Lung (tissue), 12 donors: ENCODE data around the gene SOCS7. TPM values are rescaled to one million over a fixed set of nuclear protein-coding genes. Genes with fewer than 3 reads are reported as not detected.
A peak's percentile ranks its signal among the peaks of the same experiment; 100 is the strongest.

Source experiments
- ATAC-seq: fragments of 200-7000 bp; cut with Tn5 transposase; one replicate; pipeline ENCODE4 v1.9.1; 2020; ENCODE audit warnings: moderate number of reproducible peaks; ENCODE audit not compliant: insufficient read depth, low FRiP score
- DNase-seq, 3 donors: peaks; one replicate each; pipeline ENCODE4 v3.0.0-alpha.2; 2013 to 2017
- H3K27ac ChIP-seq, 2 donors: one replicate each; pipeline ENCODE4 v1.5.1; 2013; ENCODE audit warnings: mild to moderate bottlenecking in 2 of 2, moderate library complexity in 2 of 2, control low read depth in 1 of 2, inconsistent platforms in 1 of 2, low read depth in 1 of 2, low read length in 1 of 2
- H3K27me3 ChIP-seq, 3 donors: one replicate each; pipeline ENCODE4 v1.5.1; 2013; ENCODE audit warnings: low read length in 2 of 3; ENCODE audit not compliant: control insufficient read depth in 3 of 3, insufficient read depth in 3 of 3
- H3K36me3 ChIP-seq, 4 donors: one replicate each; pipeline ENCODE4 v1.5.1; 2013; ENCODE audit warnings: low read length in 4 of 4, mild to moderate bottlenecking in 1 of 4, moderate library complexity in 1 of 4; ENCODE audit not compliant: control insufficient read depth in 4 of 4, insufficient read depth in 4 of 4
- H3K4me1 ChIP-seq, 5 donors: one replicate each; pipeline ENCODE4 v1.5.1; 2013; ENCODE audit warnings: low read length in 5 of 5, mild to moderate bottlenecking in 2 of 5, moderate library complexity in 1 of 5; ENCODE audit not compliant: control insufficient read depth in 5 of 5, insufficient read depth in 5 of 5
- H3K4me3 ChIP-seq: one replicate; pipeline ENCODE4 v1.5.1; 2013; ENCODE audit warnings: mild to moderate bottlenecking, control low read depth, moderate library complexity
- H3K9ac ChIP-seq, 2 donors: one replicate each; pipeline ENCODE4 v1.5.1; 2013; ENCODE audit warnings: low read length in 2 of 2, control low read depth in 1 of 2; ENCODE audit not compliant: insufficient read depth in 1 of 2
- H3K9me3 ChIP-seq, 4 donors: one replicate each; pipeline ENCODE4 v1.5.1; 2013; ENCODE audit warnings: low read length in 3 of 4, mild to moderate bottlenecking in 1 of 4, moderate library complexity in 1 of 4; ENCODE audit not compliant: control insufficient read depth in 4 of 4, insufficient read depth in 3 of 4
- WGBS, 2 donors: extraction: QIAGEN DNeasy Blood & Tissue Kit; methylation state at CpG; one replicate each; pipeline ENCODE4 v1.1.7; 2013; 5-methylcytosine and 5-hydroxymethylcytosine counted together
- polyA plus RNA-seq, 2 donors: library from polyadenylated mRNA; stranded (reverse); fragments of 200-250 nt; gene quantifications; one replicate each; pipeline ENCODE4 v1.2.1, GENCODE V29; 2013
- total RNA-seq, 2 donors: library from RNA; depleted of rRNA in 1 of 2; stranded (reverse); fragments of >200 nt in 1 of 2; gene quantifications; one replicate each; pipeline ENCODE4 v1.2.1, GENCODE V29; 2014 to 2021
- TF ChIP-seq, protein P1 (sequence below): IDR thresholded peaks from 2 replicates; pipeline ENCODE4 v1.5.1; 2012; ENCODE audit warnings: mild to moderate bottlenecking; ENCODE audit errors: control extremely low read depth, extremely low read depth
- donor health status: control.
- donor health status: control.
- donor health status: Bipolar disorder and iron deficiency.
- donor health status: healthy.
- donor health status: DM: yes; HTN: yes; CAD: no.

SOCS7 gene
- total and polyA plus RNA-seq, 4 donors: 6.5 to 23.6 (median 10.2) TPM

GRCh38 chr17:38326996-38327792 is 24.4 kb upstream of the SOCS7 start:
- Histone ChIP-seq H3K9ac (peak overlapping the region in 1 of 2 donors; percentile 19), H3K9me3 (no peaks in the 10 kb centered on the region), H3K4me3 (no peak overlapping the region), H3K4me1 (peaks cover 0 to 12% (median 0%) of the 10 kb centered on the region in 5 donors), H3K27ac (peak overlapping the region in 1 of 2 donors; percentile 24), H3K36me3 (peaks cover 0 to 14% (median 5%) of the 10 kb centered on the region in 4 donors), H3K27me3 (no peaks in the 10 kb centered on the region)
- 60 to 73% methylated on average over 8 of the region's 8 CpGs for WGBS, 2 donors
- no peak for ATAC-seq
- TF ChIP-seq, protein P1, sequence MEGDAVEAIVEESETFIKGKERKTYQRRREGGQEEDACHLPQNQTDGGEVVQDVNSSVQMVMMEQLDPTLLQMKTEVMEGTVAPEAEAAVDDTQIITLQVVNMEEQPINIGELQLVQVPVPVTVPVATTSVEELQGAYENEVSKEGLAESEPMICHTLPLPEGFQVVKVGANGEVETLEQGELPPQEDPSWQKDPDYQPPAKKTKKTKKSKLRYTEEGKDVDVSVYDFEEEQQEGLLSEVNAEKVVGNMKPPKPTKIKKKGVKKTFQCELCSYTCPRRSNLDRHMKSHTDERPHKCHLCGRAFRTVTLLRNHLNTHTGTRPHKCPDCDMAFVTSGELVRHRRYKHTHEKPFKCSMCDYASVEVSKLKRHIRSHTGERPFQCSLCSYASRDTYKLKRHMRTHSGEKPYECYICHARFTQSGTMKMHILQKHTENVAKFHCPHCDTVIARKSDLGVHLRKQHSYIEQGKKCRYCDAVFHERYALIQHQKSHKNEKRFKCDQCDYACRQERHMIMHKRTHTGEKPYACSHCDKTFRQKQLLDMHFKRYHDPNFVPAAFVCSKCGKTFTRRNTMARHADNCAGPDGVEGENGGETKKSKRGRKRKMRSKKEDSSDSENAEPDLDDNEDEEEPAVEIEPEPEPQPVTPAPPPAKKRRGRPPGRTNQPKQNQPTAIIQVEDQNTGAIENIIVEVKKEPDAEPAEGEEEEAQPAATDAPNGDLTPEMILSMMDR: no peak
- DNase-seq: peak in 1 of 3 donors; percentile 40

DNA sequence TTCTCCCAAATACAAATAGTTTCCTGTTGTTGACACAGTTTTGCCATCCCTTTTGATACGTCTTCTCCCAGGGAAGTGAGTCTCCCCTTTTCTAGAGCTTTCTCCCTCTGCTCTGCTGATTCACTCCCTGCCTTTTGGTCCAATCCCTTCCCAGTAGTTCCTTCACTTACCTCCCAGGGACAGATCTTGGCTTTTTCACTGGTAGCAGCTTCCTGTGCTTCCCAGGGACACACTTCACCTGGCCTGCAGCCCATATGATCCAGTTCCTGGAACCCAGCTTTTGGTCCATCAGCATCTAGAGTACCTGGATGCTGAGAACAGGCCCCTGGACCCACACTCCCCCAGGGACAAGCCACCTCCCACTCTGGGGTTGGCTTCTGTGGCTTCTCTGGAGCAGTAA is 23.7 kb upstream of the SOCS7 start:
- H3K36me3 ChIP-seq: peaks cover 0 to 8% (median under 1%) of the 10 kb centered on the region in 4 donors
- peaks cover 0 to 12% (median 0%) of the 10 kb centered on the region in 5 donors for H3K4me1 ChIP-seq
- H3K4me3 ChIP-seq: no peak overlapping the region
- no peaks in the 10 kb centered on the region for H3K9me3 ChIP-seq
- H3K9ac ChIP-seq: no peak overlapping the region
- H3K27ac ChIP-seq: no peak overlapping the region
- 29 to 48% methylated on average over 1 of the region's 1 CpG for WGBS, 2 donors
- DNase-seq: no peak
- no peaks in the 10 kb centered on the region for H3K27me3 ChIP-seq
- TF ChIP-seq, protein P1: no peak
- ATAC-seq: no peak

DNA sequence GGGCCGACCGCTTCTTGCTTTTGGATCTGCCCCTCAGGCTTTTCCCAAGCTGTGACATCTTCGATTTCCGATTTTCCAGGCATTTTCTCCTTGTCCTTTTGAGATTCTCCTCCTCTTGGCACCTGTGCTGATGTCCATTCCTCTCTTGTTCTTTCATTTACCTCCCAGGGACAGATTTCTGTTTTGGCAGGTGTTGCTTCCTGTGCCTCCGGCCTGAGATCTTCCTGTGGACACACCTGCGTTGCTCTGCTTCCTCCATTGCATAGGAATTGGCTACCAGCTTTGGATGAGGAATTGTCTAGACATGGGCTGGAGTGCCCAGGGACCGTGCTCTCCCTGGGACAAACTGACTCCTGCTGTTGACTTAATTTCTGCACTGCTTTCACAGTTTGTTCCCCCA is 23.0 kb upstream of the SOCS7 start:
- H3K4me1 ChIP-seq: peaks cover 0 to 12% (median 0%) of the 10 kb centered on the region in 5 donors
- no peak overlapping the region for H3K4me3 ChIP-seq
- no peaks in the 10 kb centered on the region for H3K27me3 ChIP-seq
- ATAC-seq (no peak), DNase-seq (no peak)
- H3K9ac ChIP-seq: no peak overlapping the region
- 75 to 79% methylated on average over 7 of the region's 7 CpGs for WGBS, 2 donors
- no peak overlapping the region for H3K27ac ChIP-seq
- TF ChIP-seq, protein P1: no peak
- H3K36me3 ChIP-seq: peaks cover 0 to 3% (median 0%) of the 10 kb centered on the region in 4 donors
- no peaks in the 10 kb centered on the region for H3K9me3 ChIP-seq
